GM12891 (cell line): ENCODE results near the gene XRCC3.

Experiments used
- POLR2A ChIP-seq: IDR thresholded peaks from 2 replicates; pipeline ENCODE4 v1.6.1; 2011; ENCODE audit warnings: low read depth, low read length, control low read depth
- POLR2AphosphoS5 ChIP-seq: IDR thresholded peaks from 2 replicates; pipeline ENCODE4 v1.6.1; 2011; ENCODE audit warnings: low read depth, low read length, control low read depth
- POU2F2 ChIP-seq: IDR thresholded peaks from 2 replicates; pipeline ENCODE4 v1.6.1; 2011; ENCODE audit warnings: low read depth, mild to moderate bottlenecking, control low read depth, low read length, moderate library complexity
- SPI1 ChIP-seq: IDR thresholded peaks from 2 replicates; pipeline ENCODE4 v1.6.1; 2011; ENCODE audit warnings: low read depth, low read length, control low read depth

DNA sequence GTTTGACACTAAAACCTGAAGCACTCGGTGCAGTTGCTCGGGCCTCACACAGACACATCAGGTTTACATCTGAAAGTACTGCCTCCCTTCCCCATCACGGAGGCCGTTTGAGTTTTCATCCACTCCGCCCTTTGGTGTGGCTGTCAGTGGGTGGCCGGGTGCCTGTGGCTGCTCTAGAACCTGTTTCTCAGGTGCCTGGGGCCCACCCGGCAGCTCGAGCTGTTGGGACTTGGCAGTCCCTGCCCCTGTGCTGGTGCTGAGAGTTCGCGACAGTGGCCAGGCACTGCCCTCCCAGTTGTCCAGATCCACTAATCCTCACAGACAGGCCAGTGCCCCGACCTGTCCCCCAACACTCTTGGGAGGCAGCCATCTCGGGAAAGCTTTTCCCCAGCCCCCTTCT lies 22.4 kb downstream of the XRCC3 start:
- TF ChIP-seq SPI1 (no peak), POLR2AphosphoS5 (no peak), POLR2A (no peak), POU2F2 (no peak)
